Tibial nerve (tissue), 4 donors: ENCODE data around the gene MMGT1. TPM values are rescaled to one million over a fixed set of nuclear protein-coding genes. Genes with fewer than 3 reads are reported as not detected.
A peak's percentile ranks its signal among the peaks of the same experiment; 100 is the strongest.

Source experiments
- DNase-seq, 2 donors: peaks; one replicate each; pipeline ENCODE4 v3.0.0-alpha.2; 2019; ENCODE audit warnings: low spot score in 2 of 2
- H3K27ac ChIP-seq, 4 donors: fragments of 200-600 bp; sonication (generic) in 3 of 4; one replicate each; pipeline ENCODE4 v1.5.1; 2017 to 2019; ENCODE audit warnings: mild to moderate bottlenecking in 1 of 4
- H3K27me3 ChIP-seq, 2 donors: fragments of 200-600 bp; sonication (generic) in 1 of 2; one replicate each; pipeline versions ENCODE4 v1.5.1 to v1.6.0; 2017 to 2019
- H3K36me3 ChIP-seq, 3 donors: fragments of 200-600 bp; sonication (generic); one replicate each; pipeline ENCODE4 v1.5.1; 2018 to 2019
- H3K4me1 ChIP-seq, 4 donors: fragments of 200-600 bp; sonication (generic) in 3 of 4; one replicate each; pipeline ENCODE4 v1.5.1; 2017 to 2019
- H3K4me3 ChIP-seq, 4 donors: fragments of 200-600 bp; sonication (generic) in 3 of 4; one replicate each; pipeline ENCODE4 v1.5.1; 2017 to 2019; ENCODE audit warnings: mild to moderate bottlenecking in 1 of 4, moderate library complexity in 1 of 4
- H3K9me3 ChIP-seq, 4 donors: fragments of 200-600 bp; sonication (generic) in 3 of 4; one replicate each; pipeline ENCODE4 v1.5.1; 2017 to 2019
- CTCF ChIP-seq, 5 experiments: fragments of 200-600 bp in 3 of 5; fragments of 450-650 bp in 2 of 5; sonication (generic) in 3 of 5; IDR thresholded peaks; one replicate each; pipeline ENCODE4 v1.5.1; 2016 to 2019; ENCODE audit warnings: antibody characterized with exemption in 5 of 5, mild to moderate bottlenecking in 3 of 5, moderate library complexity in 2 of 5
- EP300 ChIP-seq, 2 donors: sonication (generic); formaldehyde crosslinking; IDR thresholded peaks; one replicate each; pipeline ENCODE4 v1.6.1; 2017; ENCODE audit warnings: antibody characterized with exemption in 2 of 2, mild to moderate bottlenecking in 1 of 2
- POLR2A ChIP-seq, 2 donors: fragments of 450-650 bp; IDR thresholded peaks; one replicate each; pipeline ENCODE4 v1.6.1; 2017; ENCODE audit warnings: antibody characterized with exemption in 2 of 2, mild to moderate bottlenecking in 2 of 2, moderate library complexity in 2 of 2
- WGBS, 2 donors: methylation state at CpG; one replicate each; pipeline ENCODE4 v1.1.5; 2018; 5-methylcytosine and 5-hydroxymethylcytosine counted together
- total RNA-seq, 4 donors: library from RNA; depleted of rRNA; stranded (reverse); fragments of >200 nt; gene quantifications; one replicate each; pipeline ENCODE4 v1.1.0, GENCODE V29; 2016

MMGT1 gene
- total RNA-seq, 4 donors from 2014 or later: 24.1 to 31.6 (median 28.3) TPM

GRCh38 chrX:135984256-135984655 is 10.5 kb upstream of the MMGT1 start:
- Histone ChIP-seq H3K9me3 (no peaks in the 10 kb centered on the region), H3K4me3 (peak overlapping the region in 1 of 4 donors; percentile 78), H3K36me3 (no peaks in the 10 kb centered on the region), H3K4me1 (peaks cover 0 to 17% (median 0%) of the 10 kb centered on the region in 4 donors), H3K27me3 (peaks cover 0 to 6% of the 10 kb centered on the region in 2 donors), H3K27ac (peak overlapping the region; percentile 83 to 91 (median 85))
- WGBS, 2 donors: 14 to 41% methylated on average over 2 of the region's 2 CpGs
- TF ChIP-seq CTCF (IDR thresholded peaks at IDR 0.05): no peak
- no peak for DNase-seq

GRCh38 chrX:135982860-135983259 is 9.1 kb upstream of the MMGT1 start:
- no peaks in the 10 kb centered on the region for H3K36me3 ChIP-seq

GRCh38 chrX:135981668-135982067 is 7.9 kb upstream of the MMGT1 start:
- Histone ChIP-seq H3K9me3 (no peaks in the 10 kb centered on the region), H3K4me1 (peaks cover 0 to 11% (median 0%) of the 10 kb centered on the region in 4 donors), H3K4me3 (no peak overlapping the region), H3K27me3 (peaks cover 0 to 6% of the 10 kb centered on the region in 2 donors), H3K27ac (no peak overlapping the region), H3K36me3 (no peaks in the 10 kb centered on the region)
- no peak for TF ChIP-seq POLR2A (IDR thresholded peaks at IDR 0.05)
- no peak for TF ChIP-seq CTCF (IDR thresholded peaks at IDR 0.05)
- TF ChIP-seq EP300 (IDR thresholded peaks at IDR 0.05): no peak
- DNase-seq: no peak

More at GRCh38 chrX:135982860-135983259, 9.1 kb upstream of the MMGT1 start:
- TF ChIP-seq EP300 (IDR thresholded peaks at IDR 0.05): no peak
- TF ChIP-seq POLR2A (IDR thresholded peaks at IDR 0.05): no peak
- no peak for TF ChIP-seq CTCF (IDR thresholded peaks at IDR 0.05)
- no peak for DNase-seq
- peaks cover 0 to 17% (median 0%) of the 10 kb centered on the region in 4 donors for H3K4me1 ChIP-seq
- no peak overlapping the region for H3K4me3 ChIP-seq
- no peak overlapping the region for H3K27ac ChIP-seq
- H3K27me3 ChIP-seq: peaks cover 0 to 6% of the 10 kb centered on the region in 2 donors
- no peaks in the 10 kb centered on the region for H3K9me3 ChIP-seq
- WGBS, 2 donors: 55 to 92% methylated on average over 1 of the region's 1 CpG

GRCh38 chrX:135981010-135981409 is 7.2 kb upstream of the MMGT1 start:
- H3K9me3 ChIP-seq: no peaks in the 10 kb centered on the region
- H3K4me1 ChIP-seq: peaks cover 0 to 7% (median 0%) of the 10 kb centered on the region in 4 donors
- TF ChIP-seq CTCF (IDR thresholded peaks at IDR 0.05): no peak
- no peak for TF ChIP-seq EP300 (IDR thresholded peaks at IDR 0.05)
- no peak for TF ChIP-seq POLR2A (IDR thresholded peaks at IDR 0.05)
- WGBS, 2 donors: 83 to 90% methylated on average over 5 of the region's 5 CpGs
- no peak overlapping the region for H3K4me3 ChIP-seq
- H3K27ac ChIP-seq: no peak overlapping the region
- H3K27me3 ChIP-seq: peaks cover 0 to 6% of the 10 kb centered on the region in 2 donors
- no peaks in the 10 kb centered on the region for H3K36me3 ChIP-seq
- DNase-seq: no peak

- Histone ChIP-seq H3K27ac (no peak overlapping the region), H3K36me3 (no peaks in the 10 kb centered on the region), H3K9me3 (no peaks in the 10 kb centered on the region), H3K27me3 (peaks cover 0 to 6% of the 10 kb centered on the region in 2 donors), H3K4me3 (no peak overlapping the region), H3K4me1 (peaks cover 0 to 3% (median 0%) of the 10 kb centered on the region in 4 donors)
- 86 to 93% methylated on average over 4 of the region's 4 CpGs for WGBS, 2 donors
- DNase-seq: no peak
- TF ChIP-seq CTCF (IDR thresholded peaks at IDR 0.05) (no peak), EP300 (IDR thresholded peaks at IDR 0.05) (no peak), POLR2A (IDR thresholded peaks at IDR 0.05) (no peak)
Measured at GRCh38 chrX:135977611-135978010, 3.8 kb upstream of the MMGT1 start.
